ENCODE measurements around the gene RAB4A. TPM values are rescaled to one million over a fixed set of nuclear protein-coding genes. Genes with fewer than 3 reads are reported as not detected.
A peak's percentile ranks its signal among the peaks of the same experiment; 100 is the strongest.

The RAB4A gene
- total and polyA plus RNA-seq, 9 of the 15 experiments (the other 6 are each of a cell fraction or from before 2014, with no cell fraction given): 8.3 to 61.0 (median 26.7) TPM

- TF ChIP-seq ZBTB11 (CRISPR knock-in tag; IDR thresholded peaks at IDR 0.05) (peak in 1 of 3 experiments; percentile 14; a peak in 1 of 6 replicates), STAT5A (IDR thresholded peaks at IDR 0.05; ENCODE audit: borderline replicate concordance, low read length) (no peak), ZC3H11A (IDR thresholded peaks at IDR 0.05; ENCODE audit: low read depth, low read length) (no peak), SMARCA5 (IDR thresholded peaks at IDR 0.05) (no peak), YBX1 (IDR thresholded peaks at IDR 0.05) (no peak), ID3 (CRISPR knock-in tag; IDR thresholded peaks at IDR 0.05) (no peak), ID3 (tag; IDR thresholded peaks at IDR 0.05) (no peak), ZSCAN32 (CRISPR knock-in tag; IDR thresholded peaks at IDR 0.05) (no peak), AFF4 (CRISPR knock-in tag; IDR thresholded peaks at IDR 0.05) (no peak; the same call in 1 of the 2 replicates), PBX2 (CRISPR knock-in tag; IDR thresholded peaks at IDR 0.05; ENCODE audit: low read depth) (no peak), PBX2 (tag; conservative IDR thresholded peaks at IDR 0.05; ENCODE audit: low read depth) (no peak), NFATC3 (IDR thresholded peaks at IDR 0.05) (no peak), LEF1 (IDR thresholded peaks at IDR 0.05) (no peak), ZNF778 (CRISPR knock-in tag; IDR thresholded peaks at IDR 0.05) (no peak), CTCFL (IDR thresholded peaks at IDR 0.05; ENCODE audit: borderline replicate concordance, insufficient read depth, low read depth, low read length, poor library complexity, severe bottlenecking) (peak; percentile 1)
Observed at GRCh38 chr1:229271448-229272159, 693 bp downstream of the RAB4A start (continued).
